B cell (primary cell): ENCODE data around the gene ZCWPW2. TPM values are rescaled to one million over a fixed set of nuclear protein-coding genes. Genes with fewer than 3 reads are reported as not detected.

Experiments
- ATAC-seq: fragments of 200-7000 bp; cut with Tn5 transposase; one replicate; pipeline ENCODE4 v1.10.0; 2021; ENCODE audit warnings: low read depth, mild to moderate bottlenecking, moderate number of reproducible peaks, moderate library complexity
- CTCF ChIA-PET: fragments of 350-600 bp; sonication (Branson Sonifier 250); formaldehyde crosslinking; loops from one replicate; lab custom pipeline; 2021; ENCODE audit warnings: antibody characterized with exemption, inconsistent platforms; lab: Charles Lee
- POLR2A ChIA-PET: fragments of 350-600 bp; sonication (Branson Sonifier 250); formaldehyde crosslinking; loops from one replicate; lab custom pipeline; 2021; ENCODE audit warnings: antibody characterized with exemption; lab: Charles Lee
- DNase-seq: peaks from one replicate; pipeline ENCODE4 v3.0.0; 2013
- H2AFZ ChIP-seq: 2 replicates; pipeline ENCODE4 v1.6.1; 2012; ENCODE audit warnings: mild to moderate bottlenecking, low read depth, low read length; ENCODE audit not compliant: insufficient read depth, poor library complexity, severe bottlenecking
- H3K27ac ChIP-seq, 2 donors: 1 replicate in 1 of 2; 2 replicates in 1 of 2; pipeline ENCODE4 v1.5.1; 2012 to 2013; ENCODE audit warnings: low read length in 2 of 2, mild to moderate bottlenecking in 2 of 2, moderate library complexity in 1 of 2
- H3K27me3 ChIP-seq, 4 experiments: fragments of 200-600 bp in 1 of 4; sonication (generic) in 1 of 4; replicated peaks in 1 of 4; 1 replicate in 2 of 4; 2 replicates in 2 of 4; pipeline versions ENCODE4 v1.6.1 to v1.7.0; 2013 to 2016; ENCODE audit warnings: low read length in 3 of 4, mild to moderate bottlenecking in 2 of 4, mixed read lengths in 1 of 4, moderate library complexity in 1 of 4; ENCODE audit not compliant: insufficient read depth in 4 of 4, control insufficient read depth in 3 of 4; ENCODE audit errors: control extremely low read depth in 1 of 4
- H3K36me3 ChIP-seq, 2 experiments: replicated peaks in 1 of 2; 1 replicate in 1 of 2; 2 replicates in 1 of 2; pipeline versions ENCODE4 v1.6.1 to v1.7.1; 2013; ENCODE audit warnings: low read length in 1 of 2; ENCODE audit not compliant: insufficient read depth in 2 of 2, control insufficient read depth in 1 of 2; ENCODE audit errors: control extremely low read depth in 1 of 2, extremely low read depth in 1 of 2
- H3K4me1 ChIP-seq, 2 donors: fragments of 200-600 bp in 1 of 2; sonication (generic) in 1 of 2; 1 replicate in 1 of 2; 2 replicates in 1 of 2; pipeline versions ENCODE4 v1.5.1 to v1.6.1; 2013 to 2017; ENCODE audit warnings: low read length in 2 of 2; ENCODE audit not compliant: control insufficient read depth in 2 of 2, insufficient read depth in 2 of 2
- H3K4me2 ChIP-seq: replicated peaks from 2 replicates; pipeline ENCODE3; 2012; ENCODE audit warnings: mild to moderate bottlenecking, low read depth, low read length; ENCODE audit not compliant: poor library complexity, severe bottlenecking
- H3K4me3 ChIP-seq, 5 experiments: fragments of 200-600 bp in 1 of 5; sonication (generic) in 1 of 5; 1 replicate in 3 of 5; 2 replicates in 2 of 5; pipeline versions ENCODE4 v1.5.1 to v1.7.0; 2011 to 2016; ENCODE audit warnings: low read length in 4 of 5, mild to moderate bottlenecking in 4 of 5, low read depth in 2 of 5, control low read depth in 1 of 5, moderate library complexity in 1 of 5; ENCODE audit not compliant: insufficient read depth in 1 of 5; ENCODE audit errors: control extremely low read depth in 1 of 5, extremely low read depth in 1 of 5
- H3K79me2 ChIP-seq: fragments of 200-600 bp; sonication (generic); one replicate; pipeline ENCODE4 v1.6.0; 2016; ENCODE audit warnings: low read length; ENCODE audit not compliant: control insufficient read depth, insufficient read depth
- H3K9ac ChIP-seq: fragments of 200-600 bp; sonication (generic); 2 replicates; pipeline ENCODE4 v1.6.1; 2017; ENCODE audit warnings: mild to moderate bottlenecking, low read length, moderate library complexity
- H3K9me3 ChIP-seq, 3 donors: one replicate each; pipeline versions ENCODE4 v1.6.1 to v1.7.1; 2013; ENCODE audit warnings: low read length in 2 of 3; ENCODE audit not compliant: control insufficient read depth in 2 of 3, insufficient read depth in 1 of 3; ENCODE audit errors: control extremely low read depth in 1 of 3
- H4K20me1 ChIP-seq: 2 replicates; pipeline ENCODE4 v1.6.0; 2012; ENCODE audit warnings: mild to moderate bottlenecking, low read length; ENCODE audit not compliant: insufficient read depth, control insufficient read depth, poor library complexity, severe bottlenecking
- H3K27ac Mint-ChIP-seq: one replicate; pipeline ENCODE4 v1.8.0; 2021; ENCODE audit warnings: mixed read lengths
- H3K27me3 Mint-ChIP-seq: one replicate; pipeline ENCODE4 v1.8.0; 2021; ENCODE audit warnings: mixed read lengths
- H3K4me1 Mint-ChIP-seq: one replicate; pipeline ENCODE4 v1.8.0; 2021; ENCODE audit warnings: mixed read lengths
- H3K4me3 Mint-ChIP-seq: one replicate; pipeline ENCODE4 v1.8.0; 2021; ENCODE audit warnings: mixed read lengths
- H3K9me3 Mint-ChIP-seq: one replicate; pipeline ENCODE4 v1.8.0; 2022; ENCODE audit warnings: mixed read lengths; ENCODE audit not compliant: insufficient read depth
- EZH2 ChIP-seq: IDR thresholded peaks from 2 replicates; pipeline ENCODE4 v1.6.1; 2012; ENCODE audit warnings: borderline replicate concordance, low read depth, mild to moderate bottlenecking, moderate library complexity, low read length; ENCODE audit not compliant: insufficient read depth, poor library complexity, severe bottlenecking
- WGBS: methylation state at CpG from one replicate; pipeline ENCODE4 v1.1.5; 2013; ENCODE audit warnings: missing lambda C conversion rate; ENCODE audit not compliant: insufficient coverage; 5-methylcytosine and 5-hydroxymethylcytosine counted together
- intact Hi-C: fragments of 100-400 bp; cut with micrococcal nuclease; formaldehyde crosslinking; loops from one replicate; pipeline ENCODE4 v1.10.0; 2022
- polyA plus RNA-seq: library from polyadenylated mRNA; depleted of rRNA; stranded (reverse); fragments of >200 nt; gene quantifications from 2 replicates; pipeline ENCODE4 v1.2.3, GENCODE V29; 2012
- total RNA-seq, 2 donors: library from RNA; stranded (reverse); fragments of 120-200 nt in 1 of 2; gene quantifications; 1 replicate in 1 of 2; 2 replicates in 1 of 2; pipeline versions ENCODE4 v1.2.3 to v1.2.4, GENCODE V29; 2013 to 2022
- TF ChIP-seq, protein P1 (sequence below): fragments of 200-600 bp; IDR thresholded peaks from one replicate; pipeline ENCODE4 v1.8.0; 2022; ENCODE audit warnings: antibody characterized with exemption, mild to moderate bottlenecking

Gene ZCWPW2
- total and polyA plus RNA-seq, 2 donors (not counting 1 experiment from before 2014, with no cell fraction given): not detected

DNA sequence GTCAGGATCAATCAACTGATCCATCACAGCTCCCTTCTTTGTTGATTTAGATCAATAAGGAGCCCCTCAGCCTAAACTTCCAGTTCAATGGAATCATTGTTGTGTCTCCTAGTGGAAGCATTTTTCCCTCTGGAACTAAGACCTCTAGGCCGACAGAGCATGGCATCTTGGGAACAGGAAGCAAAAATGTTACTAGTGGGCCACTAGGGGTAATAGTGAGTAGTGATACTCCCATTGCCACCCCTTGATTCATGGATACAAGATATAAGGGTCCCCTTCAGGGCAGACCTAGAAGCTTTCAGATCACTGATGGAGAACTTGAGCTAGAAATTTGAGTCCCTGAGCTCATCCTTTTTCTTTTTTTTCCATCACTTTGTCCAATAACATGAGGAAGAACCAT lies 40.5 kb downstream of the ZCWPW2 start:
- Histone ChIP-seq H3K4me1 (no peaks in the 10 kb centered on the region), H3K9me3 (peaks cover 0 to 4% (median 2%) of the 10 kb centered on the region in 3 donors), H4K20me1 (no peaks in the 10 kb centered on the region), H3K27me3 (no peaks in the 10 kb centered on the region), H3K27ac (no peak overlapping the region), H3K36me3 (no peaks in the 10 kb centered on the region), H3K9ac (no peak overlapping the region), H3K4me3 (no peak overlapping the region), H2AFZ (no peak overlapping the region), H3K79me2 (no peaks in the 10 kb centered on the region), H3K4me2 (no peak overlapping the region)
- no peak for ATAC-seq
- no peaks in the 10 kb centered on the region for H3K4me1 Mint-ChIP-seq
- no peak overlapping the region for H3K27ac Mint-ChIP-seq
- no peak for TF ChIP-seq EZH2
- TF ChIP-seq, protein P1, sequence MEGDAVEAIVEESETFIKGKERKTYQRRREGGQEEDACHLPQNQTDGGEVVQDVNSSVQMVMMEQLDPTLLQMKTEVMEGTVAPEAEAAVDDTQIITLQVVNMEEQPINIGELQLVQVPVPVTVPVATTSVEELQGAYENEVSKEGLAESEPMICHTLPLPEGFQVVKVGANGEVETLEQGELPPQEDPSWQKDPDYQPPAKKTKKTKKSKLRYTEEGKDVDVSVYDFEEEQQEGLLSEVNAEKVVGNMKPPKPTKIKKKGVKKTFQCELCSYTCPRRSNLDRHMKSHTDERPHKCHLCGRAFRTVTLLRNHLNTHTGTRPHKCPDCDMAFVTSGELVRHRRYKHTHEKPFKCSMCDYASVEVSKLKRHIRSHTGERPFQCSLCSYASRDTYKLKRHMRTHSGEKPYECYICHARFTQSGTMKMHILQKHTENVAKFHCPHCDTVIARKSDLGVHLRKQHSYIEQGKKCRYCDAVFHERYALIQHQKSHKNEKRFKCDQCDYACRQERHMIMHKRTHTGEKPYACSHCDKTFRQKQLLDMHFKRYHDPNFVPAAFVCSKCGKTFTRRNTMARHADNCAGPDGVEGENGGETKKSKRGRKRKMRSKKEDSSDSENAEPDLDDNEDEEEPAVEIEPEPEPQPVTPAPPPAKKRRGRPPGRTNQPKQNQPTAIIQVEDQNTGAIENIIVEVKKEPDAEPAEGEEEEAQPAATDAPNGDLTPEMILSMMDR: no peak
- intact Hi-C loops: no loop called here
- no peaks in the 10 kb centered on the region for H3K9me3 Mint-ChIP-seq
- peaks cover 4% of the 10 kb centered on the region for H3K27me3 Mint-ChIP-seq
- no peak overlapping the region for H3K4me3 Mint-ChIP-seq
- DNase-seq: no peak
- ChIA-PET CTCF (no interaction called here), POLR2A (no interaction called here)
- no CpG with 5 or more reads among the region's 1 CpG for WGBS

DNA sequence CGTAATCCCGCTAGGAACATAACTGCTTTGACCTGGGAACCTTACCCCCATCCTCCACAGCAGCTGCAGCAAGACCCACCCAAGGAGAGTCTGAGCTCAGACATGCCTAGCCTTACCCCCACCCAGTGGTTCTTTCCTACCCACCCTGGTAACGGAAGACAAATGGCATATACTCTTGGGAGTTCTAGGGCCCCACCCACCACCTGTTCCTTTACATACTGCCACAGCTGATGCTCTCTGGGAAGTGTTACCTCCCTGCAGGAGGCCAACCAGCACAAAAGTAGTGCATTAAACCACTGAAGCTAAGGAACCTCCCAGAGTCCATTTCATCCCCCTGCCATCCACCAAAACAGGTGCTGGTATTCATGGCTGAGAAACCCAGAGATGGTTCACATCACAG lies 50.7 kb downstream of the ZCWPW2 start:
- peaks cover 22% of the 10 kb centered on the region for H3K9me3 Mint-ChIP-seq

More for the DNA sequence above, 50.7 kb downstream of the ZCWPW2 start:
- no peaks in the 10 kb centered on the region for H4K20me1 ChIP-seq
- no peak overlapping the region for H3K4me3 Mint-ChIP-seq
- H3K4me1 ChIP-seq: no peaks in the 10 kb centered on the region
- no peaks in the 10 kb centered on the region for H3K27me3 ChIP-seq
- 85% methylated on average over 3 of the region's 3 CpGs for WGBS
- intact Hi-C loops: no loop called here
- H3K79me2 ChIP-seq: no peaks in the 10 kb centered on the region
- H2AFZ ChIP-seq: no peak overlapping the region
- H3K4me3 ChIP-seq: no peak overlapping the region
- TF ChIP-seq, protein P1: no peak
- DNase-seq (no peak), ATAC-seq (no peak)
- no peak overlapping the region for H3K27ac ChIP-seq
- no peaks in the 10 kb centered on the region for H3K4me1 Mint-ChIP-seq
- H3K9me3 ChIP-seq: peaks cover 0 to 16% (median 4%) of the 10 kb centered on the region in 3 donors
- H3K27me3 Mint-ChIP-seq: no peaks in the 10 kb centered on the region
- no peak overlapping the region for H3K4me2 ChIP-seq
- H3K27ac Mint-ChIP-seq: no peak overlapping the region
- ChIA-PET POLR2A (no interaction called here), CTCF (no interaction called here)
- no peak overlapping the region for H3K9ac ChIP-seq
- H3K36me3 ChIP-seq: no peaks in the 10 kb centered on the region
